Endothelial cell of umbilical vein (primary cell): ENCODE data around the gene RSPO1. TPM values are rescaled to one million over a fixed set of nuclear protein-coding genes. Genes with fewer than 3 reads are reported as not detected.

Experiments
- BruUV-seq: library from RNA; stranded (reverse); fragments of 400-500 nt; replicated peaks from 2 replicates; lab custom pipeline; 2021; lab: Mats Ljungman, UMichigan
- CTCF ChIA-PET: fragments of 300-600, 350-600 bp; sonication (Branson Sonifier 250); formaldehyde crosslinking; loops from one replicate; lab custom pipeline; 2021; ENCODE audit warnings: antibody characterized with exemption, inconsistent platforms; lab: Charles Lee
- POLR2A ChIA-PET: fragments of 300-600, 350-600 bp; sonication (Branson Sonifier 250); formaldehyde crosslinking; loops from one replicate; lab custom pipeline; 2021; ENCODE audit warnings: antibody characterized with exemption, inconsistent platforms; lab: Charles Lee
- DNase-seq: peaks from one replicate; pipeline ENCODE4 v3.0.0-alpha.2; 2011; ENCODE audit warnings: low read depth, low spot score
- FAIRE-seq: peaks from 2 replicates; lab custom pipeline; 2011; peaks lifted over from hg19 to GRCh38; lab: Jason Lieb, UNC
- H2AFZ ChIP-seq: 2 replicates; pipeline ENCODE4 v1.6.0; 2012; ENCODE audit warnings: low read depth, low read length, control low read depth, inconsistent platforms
- H3K27ac ChIP-seq: 2 replicates; pipeline ENCODE4 v1.5.1; 2011; ENCODE audit warnings: low read depth, mild to moderate bottlenecking, control low read depth, low read length, moderate library complexity; ENCODE audit not compliant: insufficient read depth
- H3K27me3 ChIP-seq, 2 experiments: 2 replicates each; pipeline versions ENCODE4 v1.6.0 to v1.6.1; 2011; ENCODE audit warnings: low read length in 2 of 2, mixed read lengths in 1 of 2; ENCODE audit not compliant: control insufficient read depth in 2 of 2, insufficient read depth in 2 of 2
- H3K36me3 ChIP-seq, 2 experiments: 2 replicates in 1 of 2; 3 replicates in 1 of 2; pipeline ENCODE4 v1.5.1; 2011; ENCODE audit warnings: low read length in 2 of 2, mild to moderate bottlenecking in 1 of 2, moderate library complexity in 1 of 2; ENCODE audit not compliant: control insufficient read depth in 2 of 2, insufficient read depth in 2 of 2; ENCODE audit errors: extremely low read depth in 1 of 2
- H3K4me1 ChIP-seq: 3 replicates; pipeline ENCODE4 v1.5.1; 2011; ENCODE audit warnings: mild to moderate bottlenecking, low read length; ENCODE audit not compliant: control insufficient read depth, insufficient read depth; ENCODE audit errors: extremely low read depth
- H3K4me2 ChIP-seq: 2 replicates; pipeline ENCODE4 v1.6.1; 2011; ENCODE audit warnings: low read length, control low read depth, mixed read lengths; ENCODE audit not compliant: insufficient read depth
- H3K4me3 ChIP-seq, 3 experiments: fragments of 200-600 bp in 1 of 3; sonication (generic), shearing (Covaris generic) in 1 of 3; replicated peaks in 1 of 3; 2 replicates each; pipeline ENCODE4 v1.5.1; 2011 to 2016; ENCODE audit warnings: control low read depth in 3 of 3, low read length in 3 of 3, mild to moderate bottlenecking in 2 of 3, inconsistent platforms in 1 of 3, low read depth in 1 of 3, moderate library complexity in 1 of 3; ENCODE audit not compliant: insufficient read depth in 1 of 3
- H3K79me2 ChIP-seq: 2 replicates; pipeline ENCODE4 v1.6.0; 2012; ENCODE audit warnings: low read length, inconsistent platforms; ENCODE audit not compliant: control insufficient read depth, insufficient read depth
- H3K9ac ChIP-seq: replicated peaks from 2 replicates; pipeline ENCODE3; 2011; ENCODE audit warnings: low read length, control low read depth; ENCODE audit not compliant: insufficient read depth; ENCODE audit errors: extremely low read depth
- H3K9me1 ChIP-seq: replicated peaks from 3 replicates; pipeline ENCODE4 v1.6.0; 2011; ENCODE audit warnings: mild to moderate bottlenecking, low read length; ENCODE audit not compliant: control insufficient read depth, insufficient read depth; ENCODE audit errors: extremely low read depth
- H3K9me3 ChIP-seq: replicated peaks from 2 replicates; pipeline ENCODE4 v1.5.1; 2012; ENCODE audit warnings: low read length, inconsistent platforms; ENCODE audit not compliant: control insufficient read depth, insufficient read depth
- H4K20me1 ChIP-seq: replicated peaks from 2 replicates; pipeline ENCODE3; 2011; ENCODE audit warnings: mild to moderate bottlenecking, low read length; ENCODE audit not compliant: control insufficient read depth, insufficient read depth; ENCODE audit errors: extremely low read depth
- EZH2 ChIP-seq: IDR thresholded peaks from 2 replicates; pipeline ENCODE4 v1.6.1; 2012; ENCODE audit warnings: borderline replicate concordance, low read depth, mild to moderate bottlenecking, moderate library complexity, low read length, inconsistent platforms; ENCODE audit not compliant: severe bottlenecking
- FOS ChIP-seq: IDR thresholded peaks from 2 replicates; pipeline ENCODE4 v1.6.1; 2011; ENCODE audit warnings: mild to moderate bottlenecking, low read length, moderate library complexity, borderline replicate concordance; ENCODE audit not compliant: insufficient read depth
- GATA2 ChIP-seq: IDR thresholded peaks from 2 replicates; pipeline ENCODE4 v1.7.0; 2011; ENCODE audit warnings: low read depth, mild to moderate bottlenecking, moderate library complexity, mixed read lengths, low read length; ENCODE audit not compliant: insufficient read length, insufficient read depth
- JUN ChIP-seq: IDR thresholded peaks from 2 replicates; pipeline ENCODE4 v1.6.1; 2011; ENCODE audit warnings: borderline replicate concordance, low read depth; ENCODE audit not compliant: insufficient read length, insufficient read depth
- MAX ChIP-seq: IDR thresholded peaks from 2 replicates; pipeline ENCODE4 v1.6.1; 2011; ENCODE audit not compliant: insufficient read depth, insufficient read length
- MYC ChIP-seq: IDR thresholded peaks from one replicate; pipeline ENCODE4 v1.6.1; 2011; ENCODE audit warnings: mild to moderate bottlenecking, low read depth, low read length
- POLR2A ChIP-seq: IDR thresholded peaks from 2 replicates; pipeline ENCODE4 v1.6.1; 2012; ENCODE audit warnings: low read depth, mild to moderate bottlenecking, control low read depth, low read length
- POLR2AphosphoS5 ChIP-seq: IDR thresholded peaks from 2 replicates; pipeline ENCODE4 v1.6.1; 2012; ENCODE audit warnings: low read depth, mild to moderate bottlenecking, control low read depth, low read length, moderate library complexity; ENCODE audit not compliant: insufficient read depth
- dilution Hi-C: fragments of 300-500 bp; cut with MboI; formaldehyde crosslinking; loops from one replicate; pipeline ENCODE4 v1.15.0; 2019; ENCODE audit warnings: low sequenced_read_pairs; ENCODE audit not compliant: extremely low pct_ligation_motif_present
- intact Hi-C: fragments of 100-400 bp; cut with micrococcal nuclease; formaldehyde crosslinking; loops from one replicate; pipeline ENCODE4 v1.10.0; 2022
- polyA plus RNA-seq, 4 experiments: library from polyadenylated mRNA; depleted of rRNA in 3 of 4; stranded (reverse) in 3 of 4; unstranded in 1 of 4; fragments of >200 nt; gene quantifications; 2 replicates each; pipeline versions ENCODE4 v1.2.1 to v1.2.3, GENCODE V29; 2011 to 2012; ENCODE audit warnings: missing spikeins in 1 of 4
- total RNA-seq: library from RNA; stranded (reverse); gene quantifications from 2 replicates; pipeline ENCODE4 v1.2.3, GENCODE V29; 2021
- TF ChIP-seq, protein P1 (sequence below), 2 donors: IDR thresholded peaks; 1 replicate in 1 of 2; 2 replicates in 1 of 2; pipeline ENCODE4 v1.5.1; 2011; ENCODE audit warnings: low read length in 2 of 2, mild to moderate bottlenecking in 2 of 2, moderate library complexity in 2 of 2, control low read depth in 1 of 2, inconsistent platforms in 1 of 2, low read depth in 1 of 2; ENCODE audit not compliant: insufficient read depth in 1 of 2; ENCODE audit errors: extremely low read depth in 1 of 2

Gene RSPO1
- total and polyA plus RNA-seq, 2 donors (not counting 3 experiments of a cell fraction or from before 2014, with no cell fraction given), result not detected

- DNase-seq, result no peak
- Histone ChIP-seq H2AFZ (no peak overlapping the region), H3K79me2 (no peaks in the 10 kb centered on the region), H3K27me3 (no peaks in the 10 kb centered on the region), H3K27ac (no peak overlapping the region), H3K36me3 (peaks cover 19 to 26% of the 10 kb centered on the region in 2 experiments), H4K20me1 (no peaks in the 10 kb centered on the region), H3K9me1 (no peaks in the 10 kb centered on the region), H3K9ac (no peak overlapping the region), H3K4me2 (no peak overlapping the region), H3K9me3 (no peaks in the 10 kb centered on the region), H3K4me1 (peaks cover 5% of the 10 kb centered on the region), H3K4me3 (no peak overlapping the region)
- BruUV-seq, result no TSS peak
- intact Hi-C loops (no loop called here), dilution Hi-C loops (no loop called here)
- POLR2A ChIA-PET, result no interaction called here
- CTCF ChIA-PET, result interaction anchor here (1.2 to 1.6 kb wide), 2 partner anchors 8 to 11 kb away, joined by 3 to 4 read pairs; partner anchors contain the start of gene SNIP1
- FAIRE-seq, result no peak
- TF ChIP-seq GATA2 (no peak), POLR2AphosphoS5 (no peak), FOS (no peak), JUN (no peak), MAX (no peak), POLR2A (no peak), MYC (no peak), EZH2 (no peak)
- TF ChIP-seq, protein P1, sequence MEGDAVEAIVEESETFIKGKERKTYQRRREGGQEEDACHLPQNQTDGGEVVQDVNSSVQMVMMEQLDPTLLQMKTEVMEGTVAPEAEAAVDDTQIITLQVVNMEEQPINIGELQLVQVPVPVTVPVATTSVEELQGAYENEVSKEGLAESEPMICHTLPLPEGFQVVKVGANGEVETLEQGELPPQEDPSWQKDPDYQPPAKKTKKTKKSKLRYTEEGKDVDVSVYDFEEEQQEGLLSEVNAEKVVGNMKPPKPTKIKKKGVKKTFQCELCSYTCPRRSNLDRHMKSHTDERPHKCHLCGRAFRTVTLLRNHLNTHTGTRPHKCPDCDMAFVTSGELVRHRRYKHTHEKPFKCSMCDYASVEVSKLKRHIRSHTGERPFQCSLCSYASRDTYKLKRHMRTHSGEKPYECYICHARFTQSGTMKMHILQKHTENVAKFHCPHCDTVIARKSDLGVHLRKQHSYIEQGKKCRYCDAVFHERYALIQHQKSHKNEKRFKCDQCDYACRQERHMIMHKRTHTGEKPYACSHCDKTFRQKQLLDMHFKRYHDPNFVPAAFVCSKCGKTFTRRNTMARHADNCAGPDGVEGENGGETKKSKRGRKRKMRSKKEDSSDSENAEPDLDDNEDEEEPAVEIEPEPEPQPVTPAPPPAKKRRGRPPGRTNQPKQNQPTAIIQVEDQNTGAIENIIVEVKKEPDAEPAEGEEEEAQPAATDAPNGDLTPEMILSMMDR (IDR thresholded peaks at IDR 0.05; ENCODE audit: extremely low read depth in 1 of 2, insufficient read depth in 1 of 2, low read depth in 1 of 2, low read length in 2 of 2), result no peak
Measured at GRCh38 chr1:37564892-37565291, 69.8 kb downstream of the RSPO1 start.
